K562 (cell line): ENCODE measurements around the gene MPIG6B. TPM values are rescaled to one million over a fixed set of nuclear protein-coding genes. Genes with fewer than 3 reads are reported as not detected.
A peak's percentile ranks its signal among the peaks of the same experiment; 100 is the strongest.

Source experiments
- HDAC6 ChIP-seq: IDR thresholded peaks from 2 replicates; pipeline ENCODE4 v1.6.1; 2012; ENCODE audit warnings: low read depth, mild to moderate bottlenecking, control low read depth, inconsistent platforms, low read length, moderate library complexity
- KLF13 ChIP-seq: fragments of 450-650 bp; IDR thresholded peaks from 2 replicates; pipeline ENCODE4 v1.6.1; 2016; ENCODE audit warnings: missing genetic modification characterization, low read depth, mild to moderate bottlenecking, missing compliant biosample characterization, moderate library complexity, borderline replicate concordance
- PCBP2 ChIP-seq: fragments of 200-400 bp; formaldehyde crosslinking; IDR thresholded peaks from 2 replicates; pipeline ENCODE4 v1.6.1; 2018; ENCODE audit warnings: low read length, low read depth, mild to moderate bottlenecking, moderate library complexity; ENCODE audit not compliant: poor library complexity, severe bottlenecking
- SIN3B ChIP-seq: fragments of 450-650 bp; IDR thresholded peaks from 2 replicates; pipeline ENCODE4 v1.6.1; 2017; ENCODE audit warnings: low read depth, mild to moderate bottlenecking, moderate library complexity
- SMC3 ChIP-seq: conservative IDR thresholded peaks from 2 replicates; pipeline ENCODE4 v1.6.1; 2011; ENCODE audit warnings: low read depth, low read length, improper control_type of control experiment; ENCODE audit not compliant: insufficient read depth
- XRCC5 ChIP-seq: fragments of 200-400 bp; formaldehyde crosslinking; IDR thresholded peaks from 2 replicates; pipeline ENCODE4 v1.6.1; 2017; ENCODE audit warnings: low read depth, mild to moderate bottlenecking, low read length
- ZZZ3 ChIP-seq: fragments of 450-650 bp; IDR thresholded peaks from 2 replicates; pipeline ENCODE4 v1.6.1; 2016; ENCODE audit warnings: antibody characterized with exemption, mild to moderate bottlenecking, moderate library complexity
- polyA plus RNA-seq, 8 experiments: library from polyadenylated mRNA; depleted of rRNA in 4 of 8; stranded (reverse) in 5 of 8; unstranded in 3 of 8; fragments of >200 nt; fragmentation: Nextera tagmentation in 2 of 8; fragmentation: Illumina TruSeq in 1 of 8; extraction: Ambion mirVana in 2 of 8; extraction: Trizol in 1 of 8; gene quantifications; 2 replicates each; pipeline versions ENCODE4 v1.2.1 to v1.2.3, GENCODE V29; 2011 to 2014; ENCODE audit warnings: inconsistent platforms in 1 of 8, missing spikeins in 1 of 8
- total RNA-seq, 7 experiments: library from RNA; depleted of rRNA in 6 of 7; stranded (reverse); fragments of >200 nt in 6 of 7; fragmentation: Illumina TruSeq in 2 of 7; extraction: Trizol in 2 of 7; gene quantifications; 2 replicates each; pipeline versions ENCODE4 v1.2.1 to v1.2.3, GENCODE V29; 2011 to 2021; ENCODE audit warnings: low replicate concordance in 1 of 7
- TF ChIP-seq, protein P1 (sequence below): fragments of 450-650 bp; IDR thresholded peaks from 2 replicates; pipeline ENCODE4 v1.6.1; 2017; ENCODE audit warnings: antibody characterized with exemption, mild to moderate bottlenecking
- TF ChIP-seq, protein P2 (sequence below): sonication (generic); formaldehyde crosslinking; IDR thresholded peaks from 2 replicates; pipeline ENCODE4 v1.9.0; 2022; ENCODE audit warnings: mild to moderate bottlenecking, missing genetic modification reagents
- TF ChIP-seq, protein P3 (sequence below), 3 experiments: fragments of 200-800 bp in 1 of 3; sonication (Bioruptor generic) in 1 of 3; sonication (generic) in 1 of 3; formaldehyde crosslinking in 1 of 3; IDR thresholded peaks; 2 replicates each; pipeline versions ENCODE4 v1.6.1 to v1.8.0; 2016 to 2022; ENCODE audit warnings: mild to moderate bottlenecking in 2 of 3, missing compliant biosample characterization in 2 of 3, missing genetic modification characterization in 2 of 3, missing genetic modification reagents in 1 of 3
- TF ChIP-seq, protein P4 (sequence below), 2 experiments: fragments of 150-350 bp in 1 of 2; IDR thresholded peaks; 2 replicates each; pipeline ENCODE4 v1.6.1; 2012 to 2016; ENCODE audit warnings: low read depth in 2 of 2, low read length in 2 of 2, mild to moderate bottlenecking in 1 of 2, moderate library complexity in 1 of 2
- TF ChIP-seq, protein P5 (sequence below), 2 experiments: fragments of 200-800 bp in 1 of 2; sonication (Bioruptor generic) in 1 of 2; sonication (generic) in 1 of 2; formaldehyde crosslinking in 1 of 2; IDR thresholded peaks in 1 of 2; conservative IDR thresholded peaks in 1 of 2; 2 replicates each; pipeline versions ENCODE4 v1.5.0 to v1.6.1; 2016 to 2020; ENCODE audit warnings: missing compliant biosample characterization in 1 of 2, missing genetic modification characterization in 1 of 2, missing genetic modification reagents in 1 of 2

The MPIG6B gene
- total and polyA plus RNA-seq, 9 of the 15 experiments (the other 6 are each of a cell fraction or from before 2014, with no cell fraction given): 0.11 to 1.2 (median 0.28) TPM; not detected in 1

DNA sequence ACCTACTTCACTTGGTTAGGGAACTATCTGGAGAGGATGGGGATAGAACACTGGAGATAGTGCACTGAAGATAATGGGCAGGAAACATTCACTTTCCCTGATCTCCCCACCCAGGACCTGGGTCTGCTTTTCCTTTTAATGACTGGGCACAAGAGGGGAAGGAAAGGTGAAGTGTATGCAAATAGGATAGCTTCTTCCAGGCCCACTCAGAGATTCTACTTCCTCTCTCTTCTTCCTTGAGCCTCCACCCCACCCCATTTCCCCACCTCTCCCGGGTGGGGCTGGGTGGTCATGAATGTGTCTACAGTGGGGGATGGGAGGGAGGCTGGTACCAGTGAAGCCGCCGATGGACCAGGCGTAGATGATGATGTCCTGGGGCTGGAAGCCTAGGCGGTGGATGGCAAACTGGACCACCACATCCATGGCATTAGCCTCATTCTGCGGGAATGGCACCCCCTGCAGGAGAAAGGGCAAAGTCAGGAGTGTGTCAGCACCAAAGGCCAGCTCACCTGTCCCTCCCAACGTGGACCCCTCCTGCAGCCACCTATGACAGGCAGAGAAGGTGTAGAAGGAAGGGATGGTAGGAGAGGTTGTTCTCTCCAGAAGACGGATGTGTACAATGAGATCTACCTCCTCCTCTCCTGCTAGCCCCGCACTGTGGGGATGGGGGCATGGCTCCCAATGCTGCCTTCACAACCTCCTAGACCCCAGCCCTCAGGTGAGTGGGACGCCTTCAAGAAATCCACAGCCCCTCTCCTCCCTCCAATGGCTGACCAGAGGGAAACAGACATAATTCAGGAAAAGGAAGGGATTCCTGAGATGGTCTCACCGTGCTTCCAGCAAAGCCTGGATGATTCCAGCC, 33.7 kb upstream of the MPIG6B start (continued):
- TF ChIP-seq, protein P1, sequence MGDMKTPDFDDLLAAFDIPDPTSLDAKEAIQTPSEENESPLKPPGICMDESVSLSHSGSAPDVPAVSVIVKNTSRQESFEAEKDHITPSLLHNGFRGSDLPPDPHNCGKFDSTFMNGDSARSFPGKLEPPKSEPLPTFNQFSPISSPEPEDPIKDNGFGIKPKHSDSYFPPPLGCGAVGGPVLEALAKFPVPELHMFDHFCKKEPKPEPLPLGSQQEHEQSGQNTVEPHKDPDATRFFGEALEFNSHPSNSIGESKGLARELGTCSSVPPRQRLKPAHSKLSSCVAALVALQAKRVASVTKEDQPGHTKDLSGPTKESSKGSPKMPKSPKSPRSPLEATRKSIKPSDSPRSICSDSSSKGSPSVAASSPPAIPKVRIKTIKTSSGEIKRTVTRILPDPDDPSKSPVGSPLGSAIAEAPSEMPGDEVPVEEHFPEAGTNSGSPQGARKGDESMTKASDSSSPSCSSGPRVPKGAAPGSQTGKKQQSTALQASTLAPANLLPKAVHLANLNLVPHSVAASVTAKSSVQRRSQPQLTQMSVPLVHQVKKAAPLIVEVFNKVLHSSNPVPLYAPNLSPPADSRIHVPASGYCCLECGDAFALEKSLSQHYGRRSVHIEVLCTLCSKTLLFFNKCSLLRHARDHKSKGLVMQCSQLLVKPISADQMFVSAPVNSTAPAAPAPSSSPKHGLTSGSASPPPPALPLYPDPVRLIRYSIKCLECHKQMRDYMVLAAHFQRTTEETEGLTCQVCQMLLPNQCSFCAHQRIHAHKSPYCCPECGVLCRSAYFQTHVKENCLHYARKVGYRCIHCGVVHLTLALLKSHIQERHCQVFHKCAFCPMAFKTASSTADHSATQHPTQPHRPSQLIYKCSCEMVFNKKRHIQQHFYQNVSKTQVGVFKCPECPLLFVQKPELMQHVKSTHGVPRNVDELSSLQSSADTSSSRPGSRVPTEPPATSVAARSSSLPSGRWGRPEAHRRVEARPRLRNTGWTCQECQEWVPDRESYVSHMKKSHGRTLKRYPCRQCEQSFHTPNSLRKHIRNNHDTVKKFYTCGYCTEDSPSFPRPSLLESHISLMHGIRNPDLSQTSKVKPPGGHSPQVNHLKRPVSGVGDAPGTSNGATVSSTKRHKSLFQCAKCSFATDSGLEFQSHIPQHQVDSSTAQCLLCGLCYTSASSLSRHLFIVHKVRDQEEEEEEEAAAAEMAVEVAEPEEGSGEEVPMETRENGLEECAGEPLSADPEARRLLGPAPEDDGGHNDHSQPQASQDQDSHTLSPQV: peak; percentile 51
- TF ChIP-seq SMC3 (peak; percentile 36; the same call in 1 of the 2 replicates), XRCC5 (no peak), ZZZ3 (no peak), HDAC6 (no peak), SIN3B (no peak), KLF13 (peak; percentile 13; the same call in 1 of the 2 replicates), PCBP2 (no peak)
- TF ChIP-seq, protein P2, sequence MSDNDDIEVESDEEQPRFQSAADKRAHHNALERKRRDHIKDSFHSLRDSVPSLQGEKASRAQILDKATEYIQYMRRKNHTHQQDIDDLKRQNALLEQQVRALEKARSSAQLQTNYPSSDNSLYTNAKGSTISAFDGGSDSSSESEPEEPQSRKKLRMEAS (CRISPR knock-in tag): peak; percentile 12; the same call in 1 of the 2 replicates
- TF ChIP-seq, protein P3, sequence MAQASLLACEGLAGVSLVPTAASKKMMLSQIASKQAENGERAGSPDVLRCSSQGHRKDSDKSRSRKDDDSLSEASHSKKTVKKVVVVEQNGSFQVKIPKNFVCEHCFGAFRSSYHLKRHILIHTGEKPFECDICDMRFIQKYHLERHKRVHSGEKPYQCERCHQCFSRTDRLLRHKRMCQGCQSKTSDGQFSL (CRISPR knock-in tag; IDR thresholded peaks at IDR 0.05): 0 out of 2 replicates have a peak, but pooled peaks have one; percentile 12
- TF ChIP-seq, protein P3 (tag; IDR thresholded peaks at IDR 0.05): no peak
- TF ChIP-seq, protein P4, sequence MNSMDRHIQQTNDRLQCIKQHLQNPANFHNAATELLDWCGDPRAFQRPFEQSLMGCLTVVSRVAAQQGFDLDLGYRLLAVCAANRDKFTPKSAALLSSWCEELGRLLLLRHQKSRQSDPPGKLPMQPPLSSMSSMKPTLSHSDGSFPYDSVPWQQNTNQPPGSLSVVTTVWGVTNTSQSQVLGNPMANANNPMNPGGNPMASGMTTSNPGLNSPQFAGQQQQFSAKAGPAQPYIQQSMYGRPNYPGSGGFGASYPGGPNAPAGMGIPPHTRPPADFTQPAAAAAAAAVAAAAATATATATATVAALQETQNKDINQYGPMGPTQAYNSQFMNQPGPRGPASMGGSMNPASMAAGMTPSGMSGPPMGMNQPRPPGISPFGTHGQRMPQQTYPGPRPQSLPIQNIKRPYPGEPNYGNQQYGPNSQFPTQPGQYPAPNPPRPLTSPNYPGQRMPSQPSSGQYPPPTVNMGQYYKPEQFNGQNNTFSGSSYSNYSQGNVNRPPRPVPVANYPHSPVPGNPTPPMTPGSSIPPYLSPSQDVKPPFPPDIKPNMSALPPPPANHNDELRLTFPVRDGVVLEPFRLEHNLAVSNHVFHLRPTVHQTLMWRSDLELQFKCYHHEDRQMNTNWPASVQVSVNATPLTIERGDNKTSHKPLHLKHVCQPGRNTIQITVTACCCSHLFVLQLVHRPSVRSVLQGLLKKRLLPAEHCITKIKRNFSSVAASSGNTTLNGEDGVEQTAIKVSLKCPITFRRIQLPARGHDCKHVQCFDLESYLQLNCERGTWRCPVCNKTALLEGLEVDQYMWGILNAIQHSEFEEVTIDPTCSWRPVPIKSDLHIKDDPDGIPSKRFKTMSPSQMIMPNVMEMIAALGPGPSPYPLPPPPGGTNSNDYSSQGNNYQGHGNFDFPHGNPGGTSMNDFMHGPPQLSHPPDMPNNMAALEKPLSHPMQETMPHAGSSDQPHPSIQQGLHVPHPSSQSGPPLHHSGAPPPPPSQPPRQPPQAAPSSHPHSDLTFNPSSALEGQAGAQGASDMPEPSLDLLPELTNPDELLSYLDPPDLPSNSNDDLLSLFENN (IDR thresholded peaks at IDR 0.05; ENCODE audit: low read depth in 2 of 2, low read length in 2 of 2): no peak
- TF ChIP-seq, protein P5, sequence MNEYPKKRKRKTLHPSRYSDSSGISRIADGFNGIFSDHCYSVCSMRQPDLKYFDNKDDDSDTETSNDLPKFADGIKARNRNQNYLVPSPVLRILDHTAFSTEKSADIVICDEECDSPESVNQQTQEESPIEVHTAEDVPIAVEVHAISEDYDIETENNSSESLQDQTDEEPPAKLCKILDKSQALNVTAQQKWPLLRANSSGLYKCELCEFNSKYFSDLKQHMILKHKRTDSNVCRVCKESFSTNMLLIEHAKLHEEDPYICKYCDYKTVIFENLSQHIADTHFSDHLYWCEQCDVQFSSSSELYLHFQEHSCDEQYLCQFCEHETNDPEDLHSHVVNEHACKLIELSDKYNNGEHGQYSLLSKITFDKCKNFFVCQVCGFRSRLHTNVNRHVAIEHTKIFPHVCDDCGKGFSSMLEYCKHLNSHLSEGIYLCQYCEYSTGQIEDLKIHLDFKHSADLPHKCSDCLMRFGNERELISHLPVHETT (CRISPR knock-in tag; conservative IDR thresholded peaks at IDR 0.05 in 1 of 2, IDR thresholded peaks at IDR 0.05 in 1 of 2): 0 out of 4 replicates have a peak, but pooled peaks of 1 of the 2 experiments have one; percentile 15
